GM18951 (cell line): ENCODE data around the gene PACRGL.
"Not testable (repeated sequence)": the region's sequence is repeated elsewhere in the genome, so short reads cannot be mapped to it uniquely, and the experiment has no call there.

ENCODE experiments used
- POLR2A ChIP-seq: IDR thresholded peaks from 4 replicates; pipeline ENCODE4 v1.6.1; 2011; ENCODE audit warnings: mild to moderate bottlenecking; ENCODE audit not compliant: insufficient read length, insufficient read depth; ENCODE audit errors: extremely low read depth
- in situ Hi-C: fragments of 300-500 bp; cut with MboI; formaldehyde crosslinking; loops from one replicate; pipeline ENCODE4 v1.12.0; 2022; ENCODE audit warnings: low sequenced_read_pairs, mixed read lengths, inconsistent platforms; ENCODE audit not compliant: unreplicated experiment

Gene PACRGL

GRCh38 chr4:20754036-20754435 is 53.8 kb downstream of the PACRGL start:
- no peak for TF ChIP-seq POLR2A
- in situ Hi-C loops, result no loop called here

- in situ Hi-C loops, result no loop called here
- no peak for TF ChIP-seq POLR2A
These were observed 59.8 kb downstream of the PACRGL start for GRCh38 chr4:20760053-20760452.

- in situ Hi-C loops, result no loop called here
- TF ChIP-seq POLR2A, result no peak
These were observed 61.1 kb downstream of the PACRGL start for GRCh38 chr4:20761382-20761781.

GRCh38 chr4:20761826-20762225 is 61.6 kb downstream of the PACRGL start:
- no peak for TF ChIP-seq POLR2A
- in situ Hi-C loops, result no loop called here

GRCh38 chr4:20764366-20764992 is 64.2 kb downstream of the PACRGL start:
- in situ Hi-C loops, result no loop called here
- no peak for TF ChIP-seq POLR2A

GRCh38 chr4:20773144-20773997 is 73.1 kb downstream of the PACRGL start:
- no peak for TF ChIP-seq POLR2A
- in situ Hi-C loops, result loop anchor here (10.0 kb wide), 1 partner anchor 1001 kb away; no protein-coding TSS in a partner anchor

- TF ChIP-seq POLR2A, result no peak
- in situ Hi-C loops, result loop anchor here (10.0 kb wide), 1 partner anchor 996 kb away; no protein-coding TSS in a partner anchor
These were observed 78.6 kb downstream of the PACRGL start for GRCh38 chr4:20778896-20779295.

GRCh38 chr4:20783134-20783533 is 82.9 kb downstream of the PACRGL start:
- in situ Hi-C loops, result not testable (repeated sequence)

- TF ChIP-seq POLR2A, result no peak
- in situ Hi-C loops, result no loop called here
These were observed 87.8 kb downstream of the PACRGL start for GRCh38 chr4:20787940-20788665.
